LNCaP clone FGC (cell line): Measurements from ENCODE around the gene USP34.

Experiments
- DNase-seq: peaks from one replicate; pipeline ENCODE4 v3.0.0-alpha.2; 2011; ENCODE audit warnings: low read depth
- H3K4me3 ChIP-seq: 2 replicates; pipeline ENCODE4 v1.5.1; 2011; ENCODE audit warnings: mild to moderate bottlenecking, low read depth, low read length, control low read depth
- CTCF ChIP-seq: IDR thresholded peaks from 2 replicates; pipeline ENCODE4 v1.5.1; 2012; ENCODE audit warnings: mild to moderate bottlenecking; ENCODE audit not compliant: control insufficient read depth, insufficient read depth; ENCODE audit errors: extremely low read depth

The USP34 gene

GRCh38 chr2:61193670-61194561, 277.0 kb downstream of the USP34 start:
- no peak for TF ChIP-seq CTCF
- no peak for DNase-seq
- H3K4me3 ChIP-seq: no peak overlapping the region

- TF ChIP-seq CTCF: no peak
- H3K4me3 ChIP-seq: no peak overlapping the region
- no peak for DNase-seq
These were observed 283.8 kb downstream of the USP34 start for GRCh38 chr2:61187085-61187484.

- DNase-seq: no peak
- no peak for TF ChIP-seq CTCF
- H3K4me3 ChIP-seq: no peak overlapping the region
These were observed 285.6 kb downstream of the USP34 start for GRCh38 chr2:61185231-61185728.

GRCh38 chr2:61184263-61184662, 286.6 kb downstream of the USP34 start:
- no peak overlapping the region for H3K4me3 ChIP-seq
- no peak for TF ChIP-seq CTCF
- DNase-seq: no peak

GRCh38 chr2:61183795-61184194, 287.1 kb downstream of the USP34 start:
- no peak for TF ChIP-seq CTCF
- no peak for DNase-seq
- no peak overlapping the region for H3K4me3 ChIP-seq

- no peak overlapping the region for H3K4me3 ChIP-seq
- TF ChIP-seq CTCF: no peak
These were observed 288.9 kb downstream of the USP34 start for GRCh38 chr2:61182059-61182383.

More at GRCh38 chr2:61182059-61182383, 288.9 kb downstream of the USP34 start:
- no peak for DNase-seq
